22Rv1 (cell line): ENCODE measurements around the gene ANKRD2.

ENCODE experiments used
- H3K27ac ChIP-seq: fragments of 450-650 bp; 2 replicates; pipeline ENCODE4 v1.5.1; 2017
- CTCF ChIP-seq: fragments of 450-650 bp; IDR thresholded peaks from 2 replicates; pipeline ENCODE4 v1.5.1; 2017; ENCODE audit warnings: mild to moderate bottlenecking
- ZFX ChIP-seq: fragments of 450-650 bp; IDR thresholded peaks from 2 replicates; pipeline ENCODE4 v1.6.1; 2017; ENCODE audit warnings: antibody characterized with exemption, borderline replicate concordance

ANKRD2 gene

GRCh38 chr10:97539523-97540200 is 32.9 kb upstream of the ANKRD2 start:
- no peak for TF ChIP-seq CTCF
- TF ChIP-seq ZFX, result no peak
- no peak overlapping the region for H3K27ac ChIP-seq

DNA sequence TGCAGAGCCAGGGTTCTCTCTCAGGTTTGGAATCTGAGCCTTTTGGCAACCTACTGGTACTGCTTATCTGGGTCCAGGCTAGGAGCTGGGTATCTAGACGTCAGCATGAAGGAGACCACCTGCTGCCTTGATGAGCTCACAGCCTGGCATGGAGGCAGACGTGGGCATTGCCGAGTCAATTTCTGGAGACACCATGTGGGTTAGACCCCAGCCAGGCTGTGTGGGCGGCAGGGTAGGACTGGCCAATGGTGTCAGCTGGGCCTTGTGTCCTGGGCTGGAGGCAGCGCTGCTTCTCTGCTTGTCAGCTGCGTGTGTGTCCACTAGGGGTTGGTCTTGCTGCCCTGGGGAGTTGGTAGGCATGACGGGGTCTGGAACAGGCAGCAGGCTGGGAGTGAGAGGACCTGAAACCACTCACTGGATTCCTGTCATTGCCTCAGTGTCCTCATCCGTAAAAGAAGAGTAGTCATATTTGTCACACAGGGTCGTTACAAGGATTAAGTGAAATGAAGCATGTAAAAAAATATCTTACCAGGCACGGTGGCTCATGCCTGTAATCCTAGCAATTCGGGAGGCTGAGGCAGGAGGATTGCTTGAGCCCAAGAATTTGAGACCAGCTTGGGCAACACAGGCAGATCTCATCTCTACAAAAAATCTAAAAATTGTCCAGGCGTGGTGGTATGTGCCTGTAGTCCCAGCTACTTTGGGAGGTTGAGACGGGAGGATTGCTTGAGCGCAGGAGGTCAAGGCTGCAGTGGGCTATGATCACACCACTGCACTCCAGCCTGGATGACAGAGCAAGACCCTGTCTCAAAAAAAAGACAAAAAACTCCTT is 31.7 kb upstream of the ANKRD2 start:
- TF ChIP-seq CTCF (no peak), ZFX (no peak)
- H3K27ac ChIP-seq, result no peak overlapping the region

- H3K27ac ChIP-seq, result peak overlapping the region; percentile 32; the same call in 1 of the 2 replicates
- no peak for TF ChIP-seq ZFX
- no peak for TF ChIP-seq CTCF
These were observed 30.2 kb upstream of the ANKRD2 start for GRCh38 chr10:97542169-97543024.

DNA sequence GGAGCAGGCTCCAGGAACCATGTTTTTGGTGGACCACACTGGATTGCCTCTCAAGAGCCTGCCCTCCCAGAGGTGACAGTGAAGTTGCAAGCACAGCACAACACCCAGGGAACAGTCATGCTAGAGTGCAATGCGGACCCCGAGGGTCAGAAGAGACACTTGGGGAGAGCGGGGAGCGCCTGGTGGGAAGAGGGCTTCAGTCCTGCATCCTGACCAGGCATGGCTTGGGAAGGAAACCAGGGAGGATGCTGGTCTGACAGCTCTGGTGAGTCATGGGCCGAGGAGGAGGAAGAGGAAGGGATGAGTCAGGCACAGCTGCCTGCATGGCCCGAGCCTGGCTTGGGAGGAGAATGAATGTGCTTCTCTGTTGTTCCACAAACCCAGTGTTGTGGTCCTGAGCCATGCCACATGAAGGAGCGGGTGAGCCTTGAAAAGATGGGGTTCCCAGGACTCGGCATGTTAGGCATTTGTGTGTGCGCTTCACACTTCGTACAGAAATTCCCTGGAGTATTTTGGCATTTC is 29.5 kb upstream of the ANKRD2 start:
- H3K27ac ChIP-seq, result peak overlapping the region; percentile 32; the same call in 1 of the 2 replicates
- TF ChIP-seq CTCF (no peak), ZFX (no peak)

DNA sequence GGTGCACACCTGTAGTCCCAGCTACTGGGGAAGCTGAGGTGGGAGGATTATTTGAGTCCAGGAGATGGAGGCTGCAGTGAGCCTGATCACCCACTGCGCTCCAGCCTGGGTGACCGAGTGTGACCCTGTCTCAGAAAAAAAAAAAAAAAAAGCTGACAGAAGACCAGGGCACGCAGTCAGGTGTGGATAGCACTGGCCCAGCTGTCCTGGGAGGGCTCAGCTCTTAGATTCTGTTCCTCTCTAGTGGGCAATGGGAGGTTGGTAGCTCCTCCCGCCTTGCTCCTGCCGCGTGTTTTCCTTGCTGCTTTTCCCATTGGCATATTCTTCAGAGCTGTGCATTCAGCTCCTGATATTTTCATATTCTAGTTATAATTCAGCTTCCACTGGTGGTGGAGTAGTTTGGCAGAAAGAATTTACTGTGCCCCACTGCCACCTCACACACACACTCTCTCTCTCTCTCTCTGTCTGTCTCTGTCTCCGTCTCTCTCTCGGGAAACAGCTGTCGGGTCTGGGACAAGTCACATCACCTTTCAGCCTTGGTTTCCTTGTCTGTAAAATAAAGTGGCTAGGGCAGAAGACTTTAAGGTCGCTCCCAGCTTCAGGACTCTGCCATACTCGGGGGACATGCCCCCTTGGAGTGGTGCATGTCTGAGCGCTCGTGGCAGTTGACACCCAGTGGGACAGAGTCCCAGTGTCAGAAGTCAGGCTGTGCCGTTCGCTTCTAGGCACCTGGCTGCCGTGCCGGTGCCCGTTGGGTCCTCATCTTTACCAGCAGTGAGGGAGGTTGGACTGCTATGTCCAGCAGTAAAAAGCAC is 25.9 kb upstream of the ANKRD2 start:
- TF ChIP-seq ZFX (no peak), CTCF (no peak)
- H3K27ac ChIP-seq, result no peak overlapping the region

DNA sequence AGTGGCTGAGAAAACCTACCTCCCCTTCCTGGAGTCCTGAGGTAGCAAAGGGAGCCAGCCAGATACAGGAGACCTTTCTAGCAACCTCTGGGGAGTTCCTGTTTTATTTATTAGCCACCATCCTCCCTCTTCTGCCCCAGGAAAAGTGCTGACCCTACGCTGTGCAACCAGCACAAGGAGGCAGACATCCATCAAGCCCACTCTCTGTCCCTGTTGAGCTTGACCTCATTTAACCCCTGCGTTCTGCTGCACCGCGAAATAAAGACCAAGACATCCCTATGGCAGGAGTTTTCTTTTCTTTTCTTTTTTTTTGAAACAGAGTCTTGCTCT is 25.3 kb upstream of the ANKRD2 start:
- TF ChIP-seq CTCF (no peak), ZFX (no peak)
- H3K27ac ChIP-seq, result no peak overlapping the region
